COLO668 (cell line): ENCODE data around the gene SLC8B1.

Experiments used
- DNase-seq: peaks from one replicate; lab custom pipeline; 2025; ENCODE audit not compliant: unreplicated experiment; lab: John Stamatoyannopoulos, UW

SLC8B1 gene

GRCh38 chr12:113248842-113249435, 86.0 kb downstream of the SLC8B1 start:
- no peak for DNase-seq
